T-helper 1 cell treated with Interleukin-12 subunit alpha and Interleukin-12 subunit beta and Interleukin-4 antibody, amounts not matched to agents 30 ng/mL and 1 ng/mL, for 36 hours (primary cell): ENCODE measurements around the gene ARMH3. TPM values are rescaled to one million over a fixed set of nuclear protein-coding genes. Genes with fewer than 3 reads are reported as not detected.
"Not testable (repeated sequence)": the region's sequence is repeated elsewhere in the genome, so short reads cannot be mapped to it uniquely, and the experiment has no call there.

Source experiments
- intact Hi-C: fragments of 100-400 bp; cut with micrococcal nuclease; formaldehyde crosslinking; loops from one replicate; pipeline ENCODE4 v1.15.1; 2024
- total RNA-seq: library from RNA; stranded (reverse); gene quantifications from 2 replicates; pipeline ENCODE4 v1.2.3, GENCODE V29; 2022

The ARMH3 gene
- total RNA-seq, 1 donor from 2014 or later: 28.0 TPM

GRCh38 chr10:102054881-102055646 lies 909 bp downstream of the ARMH3 start:
- intact Hi-C loops: loop anchor here (5.0 to 10.0 kb wide), 4 partner anchors 83 to 797 kb away; partner anchors contain the start of genes BORCS7, BTRC and FBXW4

GRCh38 chr10:102046095-102046494 lies 9.9 kb downstream of the ARMH3 start:
- intact Hi-C loops: no loop called here

GRCh38 chr10:102045292-102045691 lies 10.7 kb downstream of the ARMH3 start:
- intact Hi-C loops: no loop called here

GRCh38 chr10:102040305-102041050 lies 15.5 kb downstream of the ARMH3 start:
- intact Hi-C loops: no loop called here

GRCh38 chr10:102038410-102038809 lies 17.6 kb downstream of the ARMH3 start:
- intact Hi-C loops: no loop called here

GRCh38 chr10:102035807-102036206 lies 20.2 kb downstream of the ARMH3 start:
- intact Hi-C loops: not testable (repeated sequence)

GRCh38 chr10:102033787-102034186 lies 22.2 kb downstream of the ARMH3 start:
- intact Hi-C loops: no loop called here

- intact Hi-C loops: no loop called here
Observed at GRCh38 chr10:102027261-102027660, 28.7 kb downstream of the ARMH3 start.

- intact Hi-C loops: no loop called here
Observed at GRCh38 chr10:102024799-102025198, 31.2 kb downstream of the ARMH3 start.

GRCh38 chr10:102020938-102021337 lies 35.0 kb downstream of the ARMH3 start:
- intact Hi-C loops: no loop called here

GRCh38 chr10:102017295-102017694 lies 38.7 kb downstream of the ARMH3 start:
- intact Hi-C loops: no loop called here

GRCh38 chr10:102016416-102016815 lies 39.6 kb downstream of the ARMH3 start:
- intact Hi-C loops: no loop called here

GRCh38 chr10:102010961-102011360 lies 45.0 kb downstream of the ARMH3 start:
- intact Hi-C loops: loop anchor here (1.0 kb wide), 4 partner anchors 62 to 231 kb away; no protein-coding TSS in a partner anchor

GRCh38 chr10:102009801-102010425 lies 46.1 kb downstream of the ARMH3 start:
- intact Hi-C loops: loop anchor here (1.0 kb wide), 4 partner anchors 63 to 230 kb away; no protein-coding TSS in a partner anchor

- intact Hi-C loops: no loop called here
Observed at GRCh38 chr10:102007796-102008195, 48.2 kb downstream of the ARMH3 start.

- intact Hi-C loops: not testable (repeated sequence)
Observed at GRCh38 chr10:102007031-102007430, 48.9 kb downstream of the ARMH3 start.

- intact Hi-C loops: no loop called here
Observed at GRCh38 chr10:102004376-102004775, 51.6 kb downstream of the ARMH3 start.

GRCh38 chr10:102003541-102003940 lies 52.4 kb downstream of the ARMH3 start:
- intact Hi-C loops: no loop called here

- intact Hi-C loops: no loop called here
Observed at GRCh38 chr10:102001435-102002068, 54.4 kb downstream of the ARMH3 start.

GRCh38 chr10:101997803-101998202 lies 58.2 kb downstream of the ARMH3 start:
- intact Hi-C loops: no loop called here

- intact Hi-C loops: no loop called here
Observed at GRCh38 chr10:101995451-101996063, 60.4 kb downstream of the ARMH3 start.
